Measurements from ENCODE around the gene PIK3R5.

DNA sequence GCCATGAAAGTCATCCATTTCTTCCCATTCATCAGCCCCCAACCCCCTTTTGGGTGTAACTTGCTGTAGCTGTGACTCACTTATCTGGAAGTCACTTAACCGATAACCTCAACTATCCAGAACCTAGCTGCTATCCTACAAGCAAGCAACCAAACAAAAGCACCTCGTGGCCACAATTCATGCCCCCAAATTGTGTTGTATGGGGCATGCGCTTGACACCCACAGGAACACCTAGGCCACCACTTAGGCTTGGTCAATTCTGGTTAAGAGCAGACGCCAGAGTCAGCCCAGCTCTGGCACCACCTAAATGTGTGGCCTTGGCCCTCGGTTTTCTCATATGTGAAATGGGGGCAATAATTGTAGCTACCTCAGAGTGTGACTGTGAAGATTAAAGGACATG lies 3.7 kb downstream of the PIK3R5 start:
- TF ChIP-seq POLR2A (IDR thresholded peaks at IDR 0.05): no peak
- TF ChIP-seq, protein P1, sequence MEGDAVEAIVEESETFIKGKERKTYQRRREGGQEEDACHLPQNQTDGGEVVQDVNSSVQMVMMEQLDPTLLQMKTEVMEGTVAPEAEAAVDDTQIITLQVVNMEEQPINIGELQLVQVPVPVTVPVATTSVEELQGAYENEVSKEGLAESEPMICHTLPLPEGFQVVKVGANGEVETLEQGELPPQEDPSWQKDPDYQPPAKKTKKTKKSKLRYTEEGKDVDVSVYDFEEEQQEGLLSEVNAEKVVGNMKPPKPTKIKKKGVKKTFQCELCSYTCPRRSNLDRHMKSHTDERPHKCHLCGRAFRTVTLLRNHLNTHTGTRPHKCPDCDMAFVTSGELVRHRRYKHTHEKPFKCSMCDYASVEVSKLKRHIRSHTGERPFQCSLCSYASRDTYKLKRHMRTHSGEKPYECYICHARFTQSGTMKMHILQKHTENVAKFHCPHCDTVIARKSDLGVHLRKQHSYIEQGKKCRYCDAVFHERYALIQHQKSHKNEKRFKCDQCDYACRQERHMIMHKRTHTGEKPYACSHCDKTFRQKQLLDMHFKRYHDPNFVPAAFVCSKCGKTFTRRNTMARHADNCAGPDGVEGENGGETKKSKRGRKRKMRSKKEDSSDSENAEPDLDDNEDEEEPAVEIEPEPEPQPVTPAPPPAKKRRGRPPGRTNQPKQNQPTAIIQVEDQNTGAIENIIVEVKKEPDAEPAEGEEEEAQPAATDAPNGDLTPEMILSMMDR (IDR thresholded peaks at IDR 0.05): no peak
